ENCODE data around the gene MYH14.

- TF ChIP-seq CTCF (IDR thresholded peaks at IDR 0.05) (no peak), POLR2AphosphoS5 (IDR thresholded peaks at IDR 0.05) (no peak), EP300 (IDR thresholded peaks at IDR 0.05) (no peak), POLR2A (IDR thresholded peaks at IDR 0.05) (no peak)
Measured at GRCh38 chr19:50320051-50320450, 116.6 kb downstream of the MYH14 start.
